NT2/D1 (cell line): Measurements from ENCODE around the gene STAT2.

Source experiments
- DNase-seq: peaks from one replicate; pipeline ENCODE4 v3.0.0-alpha.2; 2011; ENCODE audit warnings: low read depth, low spot score
- H3K27me3 ChIP-seq: 2 replicates; pipeline ENCODE4 v1.6.0; 2011; ENCODE audit warnings: mild to moderate bottlenecking; ENCODE audit not compliant: insufficient read length, insufficient read depth
- H3K36me3 ChIP-seq: 2 replicates; pipeline ENCODE4 v1.6.1; 2011; ENCODE audit warnings: mild to moderate bottlenecking, low read length, mixed read lengths; ENCODE audit not compliant: insufficient read depth, insufficient read length
- H3K4me1 ChIP-seq: 2 replicates; pipeline ENCODE4 v1.5.1; 2011; ENCODE audit not compliant: insufficient read depth, insufficient read length
- H3K4me3 ChIP-seq: 2 replicates; pipeline ENCODE4 v1.5.1; 2011; ENCODE audit warnings: low read depth; ENCODE audit not compliant: insufficient read length
- H3K9ac ChIP-seq: 2 replicates; pipeline ENCODE4 v1.6.0; 2011; ENCODE audit warnings: low read depth; ENCODE audit not compliant: insufficient read length
- H3K9me3 ChIP-seq: 2 replicates; pipeline ENCODE4 v1.5.1; 2011; ENCODE audit warnings: mild to moderate bottlenecking, low read length; ENCODE audit not compliant: insufficient read depth
- SUZ12 ChIP-seq: IDR thresholded peaks from 2 replicates; pipeline ENCODE4 v1.6.1; 2011; ENCODE audit not compliant: insufficient read length, insufficient read depth; ENCODE audit errors: extremely low read depth
- YY1 ChIP-seq: IDR thresholded peaks from 2 replicates; pipeline ENCODE4 v1.6.1; 2011; ENCODE audit not compliant: insufficient read length, insufficient read depth
- ZNF274 ChIP-seq: IDR thresholded peaks from 2 replicates; pipeline ENCODE4 v1.6.1; 2011; ENCODE audit warnings: mild to moderate bottlenecking, low read depth, low read length

Gene STAT2

GRCh38 chr12:56391721-56392120 is 31.8 kb upstream of the STAT2 start:
- H3K27me3 ChIP-seq = no peaks in the 10 kb centered on the region
- peaks cover 8% of the 10 kb centered on the region; the same call in 1 of the 2 replicates for H3K9me3 ChIP-seq
- DNase-seq = no peak
- H3K36me3 ChIP-seq = no peaks in the 10 kb centered on the region
- no peak overlapping the region for H3K9ac ChIP-seq
- TF ChIP-seq SUZ12 = no peak
- TF ChIP-seq YY1 = no peak
- no peak for TF ChIP-seq ZNF274
- no peaks in the 10 kb centered on the region for H3K4me1 ChIP-seq
- H3K4me3 ChIP-seq = no peak overlapping the region

GRCh38 chr12:56389412-56389811 is 29.5 kb upstream of the STAT2 start:
- no peak for DNase-seq
- Histone ChIP-seq H3K27me3 (no peaks in the 10 kb centered on the region), H3K4me3 (no peak overlapping the region), H3K4me1 (no peaks in the 10 kb centered on the region), H3K9ac (no peak overlapping the region), H3K9me3 (0 out of 2 replicates have a peak, but pooled peaks cover 5% of the 10 kb centered on the region), H3K36me3 (no peaks in the 10 kb centered on the region)
- TF ChIP-seq YY1 (no peak), ZNF274 (no peak), SUZ12 (no peak)

GRCh38 chr12:56387152-56387736 is 27.3 kb upstream of the STAT2 start:
- Histone ChIP-seq H3K36me3 (no peaks in the 10 kb centered on the region), H3K4me3 (no peak overlapping the region), H3K9ac (no peak overlapping the region), H3K27me3 (no peaks in the 10 kb centered on the region), H3K9me3 (no peaks in the 10 kb centered on the region), H3K4me1 (no peaks in the 10 kb centered on the region)
- TF ChIP-seq SUZ12 (no peak), YY1 (no peak), ZNF274 (no peak)
- no peak for DNase-seq

- Histone ChIP-seq H3K9me3 (no peaks in the 10 kb centered on the region), H3K27me3 (no peaks in the 10 kb centered on the region), H3K36me3 (no peaks in the 10 kb centered on the region), H3K4me1 (no peaks in the 10 kb centered on the region), H3K4me3 (no peak overlapping the region), H3K9ac (no peak overlapping the region)
- no peak for DNase-seq
- TF ChIP-seq SUZ12 (no peak), YY1 (no peak), ZNF274 (no peak)
Observed at GRCh38 chr12:56385873-56386272, 26.0 kb upstream of the STAT2 start.

- no peak overlapping the region for H3K9ac ChIP-seq
Observed at GRCh38 chr12:56382611-56383010, 22.7 kb upstream of the STAT2 start.

GRCh38 chr12:56377989-56378316 is 18.0 kb upstream of the STAT2 start:
- no peak overlapping the region for H3K4me3 ChIP-seq
- no peak for DNase-seq
- no peak for TF ChIP-seq SUZ12
- TF ChIP-seq YY1 = no peak
- no peak for TF ChIP-seq ZNF274
- no peaks in the 10 kb centered on the region for H3K27me3 ChIP-seq
- peaks cover 11% of the 10 kb centered on the region; the same call in 1 of the 2 replicates for H3K9me3 ChIP-seq
- no peak overlapping the region for H3K9ac ChIP-seq
- no peaks in the 10 kb centered on the region for H3K36me3 ChIP-seq
- no peaks in the 10 kb centered on the region for H3K4me1 ChIP-seq

More at GRCh38 chr12:56382611-56383010, 22.7 kb upstream of the STAT2 start:
- TF ChIP-seq SUZ12 (no peak), ZNF274 (no peak), YY1 (no peak)
- Histone ChIP-seq H3K9me3 (no peaks in the 10 kb centered on the region), H3K4me1 (no peaks in the 10 kb centered on the region), H3K4me3 (no peak overlapping the region), H3K27me3 (no peaks in the 10 kb centered on the region), H3K36me3 (no peaks in the 10 kb centered on the region)
- no peak for DNase-seq

GRCh38 chr12:56377310-56377988 is 17.5 kb upstream of the STAT2 start:
- TF ChIP-seq YY1 = no peak
- TF ChIP-seq SUZ12 = no peak
- no peak for TF ChIP-seq ZNF274
- Histone ChIP-seq H3K4me1 (no peaks in the 10 kb centered on the region), H3K27me3 (no peaks in the 10 kb centered on the region), H3K4me3 (no peak overlapping the region), H3K36me3 (no peaks in the 10 kb centered on the region), H3K9ac (no peak overlapping the region), H3K9me3 (peaks cover 11% of the 10 kb centered on the region; the same call in 1 of the 2 replicates)
- peak; percentile 48 for DNase-seq
